Measurements from ENCODE around the gene MAN2B2. TPM values are rescaled to one million over a fixed set of nuclear protein-coding genes. Genes with fewer than 3 reads are reported as not detected.
A peak's percentile ranks its signal among the peaks of the same experiment; 100 is the strongest.

The MAN2B2 gene
- total RNA-seq, 1 donor from 2014 or later, result 24.2 TPM

GRCh38 chr4:6573551-6573950 lies 1.4 kb upstream of the MAN2B2 start:
- intact Hi-C loops (cut with micrococcal nuclease), result loop anchor here (10.0 kb wide), 2 partner anchors 301 to 491 kb away; partner anchors contain the start of gene GRPEL1

GRCh38 chr4:6573986-6574746 lies 823 bp upstream of the MAN2B2 start:
- DNase-seq (no peak), ATAC-seq (ENCODE audit: low read depth) (no peak)
- Mint-ChIP-seq H3K27me3 (no peaks in the 10 kb centered on the region), H3K36me3 (ENCODE audit: low read depth) (peaks cover 23% of the 10 kb centered on the region), H3K4me3 (peak overlapping the region; percentile 88), H3K27ac (peak overlapping the region; percentile 74), H3K9me3 (no peaks in the 10 kb centered on the region), H3K4me1 (peaks cover 14% of the 10 kb centered on the region)
- CTCF ChIA-PET, result no interaction called here
- POLR2A ChIA-PET, result interaction anchor here (0.6 to 3.5 kb wide), 7 partner anchors 65 to 437 kb away, joined by 3 to 30 read pairs (median 3); partner anchors contain the start of genes BLOC1S4 and MRFAP1
- intact Hi-C loops (cut with micrococcal nuclease), result loop anchor here (2.0 to 10.0 kb wide), 5 partner anchors 17 to 491 kb away; partner anchors contain the start of genes BLOC1S4, GRPEL1 and KIAA0232
- TF ChIP-seq CTCF (IDR thresholded peaks at IDR 0.05), result no peak

More at GRCh38 chr4:6573551-6573950, 1.4 kb upstream of the MAN2B2 start:
- ATAC-seq (ENCODE audit: low read depth) (no peak), DNase-seq (no peak)
- TF ChIP-seq CTCF (IDR thresholded peaks at IDR 0.05), result no peak
- ChIA-PET CTCF (no interaction called here), POLR2A (interaction anchor here (2.9 to 3.5 kb wide), 2 partner anchors 67 to 100 kb away, joined by 14 to 30 read pairs; partner anchors contain the start of gene MRFAP1)
- Mint-ChIP-seq H3K36me3 (ENCODE audit: low read depth) (peaks cover 20% of the 10 kb centered on the region), H3K9me3 (no peaks in the 10 kb centered on the region), H3K4me1 (peaks cover 14% of the 10 kb centered on the region), H3K4me3 (peak overlapping the region; percentile 88), H3K27me3 (no peaks in the 10 kb centered on the region), H3K27ac (no peak overlapping the region)

GRCh38 chr4:6575503-6576240 lies 683 bp downstream of the MAN2B2 start:
- Mint-ChIP-seq H3K36me3 (ENCODE audit: low read depth) (peaks cover 37% of the 10 kb centered on the region), H3K27me3 (no peaks in the 10 kb centered on the region), H3K4me1 (peaks cover 14% of the 10 kb centered on the region), H3K27ac (peak overlapping the region; percentile 66), H3K9me3 (no peaks in the 10 kb centered on the region), H3K4me3 (peak overlapping the region; percentile 85)
- no peak for DNase-seq
- ChIA-PET CTCF (no interaction called here), POLR2A (interaction anchor here (0.5 to 3.5 kb wide), 7 partner anchors 50 to 490 kb away, joined by 3 to 30 read pairs (median 6); partner anchors contain the start of genes BLOC1S4 and MRFAP1)
- ATAC-seq (ENCODE audit: low read depth), result no peak
- no peak for TF ChIP-seq CTCF (IDR thresholded peaks at IDR 0.05)
- intact Hi-C loops (cut with micrococcal nuclease), result loop anchor here (1.0 to 10.0 kb wide), 8 partner anchors 15 to 489 kb away; partner anchors contain the start of genes BLOC1S4, GRPEL1, KIAA0232 and MRFAP1

- Mint-ChIP-seq H3K27me3 (no peaks in the 10 kb centered on the region), H3K36me3 (ENCODE audit: low read depth) (peaks cover 46% of the 10 kb centered on the region), H3K4me3 (no peak overlapping the region), H3K9me3 (no peaks in the 10 kb centered on the region), H3K27ac (no peak overlapping the region), H3K4me1 (peaks cover 14% of the 10 kb centered on the region)
- POLR2A ChIA-PET, result interaction anchor here (3.5 kb wide), 1 partner anchor 64 kb away, joined by 30 read pairs; the partner anchor contains the start of gene MRFAP1
- CTCF ChIA-PET, result no interaction called here
- no peak for ATAC-seq (ENCODE audit: low read depth)
- intact Hi-C loops (cut with micrococcal nuclease), result loop anchor here (5.0 to 10.0 kb wide), 3 partner anchors 298 to 488 kb away; partner anchors contain the start of genes GRPEL1 and WFS1
- no peak for DNase-seq
- TF ChIP-seq CTCF (IDR thresholded peaks at IDR 0.05), result no peak
These were observed 1.5 kb downstream of the MAN2B2 start for GRCh38 chr4:6576512-6576911.
